Activated CD8-positive, alpha-beta memory T cell treated with anti-CD3 and anti-CD28 coated beads, Interleukin-2, amount 50 U/mL, for 24 hours (primary cell): ENCODE measurements around the gene LMCD1.

Source experiments
- DNase-seq: peaks from one replicate; pipeline ENCODE4 v3.0.0-alpha.2; 2020; ENCODE audit errors: extremely low read depth

The LMCD1 gene

GRCh38 chr3:8619548-8619947 is 117.9 kb downstream of the LMCD1 start:
- DNase-seq = no peak

DNA sequence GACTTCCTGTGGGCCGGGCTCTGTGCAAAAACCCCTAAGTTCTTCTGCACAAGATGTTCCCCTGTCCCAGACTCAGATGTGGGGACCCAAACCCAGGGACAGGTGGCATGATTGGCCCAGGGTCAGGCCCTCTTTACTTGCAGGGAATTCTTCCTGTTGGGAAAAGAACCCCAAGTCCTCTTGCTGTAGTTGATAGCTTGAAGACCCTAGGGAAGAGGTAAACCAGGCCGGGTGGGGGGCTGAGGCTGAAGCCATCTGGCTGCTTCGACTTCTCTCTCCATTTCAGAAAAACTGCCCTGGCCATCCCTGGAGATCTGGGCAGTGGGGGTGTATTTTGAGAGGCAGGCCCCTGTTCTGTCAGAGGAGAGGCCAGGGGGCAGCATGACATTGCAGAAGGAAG is 119.5 kb downstream of the LMCD1 start:
- no peak for DNase-seq

DNA sequence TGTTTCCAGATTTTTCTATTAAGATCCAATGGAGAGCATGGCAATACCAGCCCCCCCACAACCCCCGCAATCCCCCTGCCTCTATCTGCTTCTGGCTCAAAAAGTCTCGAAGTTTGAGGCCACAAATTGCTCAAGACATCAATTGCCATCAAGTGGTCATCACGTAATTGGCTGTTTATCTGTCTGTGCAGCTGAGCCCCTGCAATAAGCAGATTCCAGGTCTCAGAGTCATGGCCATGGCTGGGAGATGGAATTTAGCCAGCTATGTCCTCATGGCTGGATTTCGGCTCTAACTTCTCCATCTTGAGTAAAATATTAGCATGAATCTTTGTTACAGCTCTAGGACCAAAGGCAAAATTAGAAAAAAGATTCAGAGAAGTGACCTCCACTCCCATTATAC is 120.2 kb downstream of the LMCD1 start:
- DNase-seq = no peak

- peak; percentile 19 for DNase-seq
Measured at GRCh38 chr3:8622873-8623691, 121.5 kb downstream of the LMCD1 start.

- no peak for DNase-seq
Measured at GRCh38 chr3:8623741-8624140, 122.1 kb downstream of the LMCD1 start.
